ENCODE measurements around the gene NSF.
"Not testable (repeated sequence)": the region's sequence is repeated elsewhere in the genome, so short reads cannot be mapped to it uniquely, and the experiment has no call there.

NSF gene

DNA sequence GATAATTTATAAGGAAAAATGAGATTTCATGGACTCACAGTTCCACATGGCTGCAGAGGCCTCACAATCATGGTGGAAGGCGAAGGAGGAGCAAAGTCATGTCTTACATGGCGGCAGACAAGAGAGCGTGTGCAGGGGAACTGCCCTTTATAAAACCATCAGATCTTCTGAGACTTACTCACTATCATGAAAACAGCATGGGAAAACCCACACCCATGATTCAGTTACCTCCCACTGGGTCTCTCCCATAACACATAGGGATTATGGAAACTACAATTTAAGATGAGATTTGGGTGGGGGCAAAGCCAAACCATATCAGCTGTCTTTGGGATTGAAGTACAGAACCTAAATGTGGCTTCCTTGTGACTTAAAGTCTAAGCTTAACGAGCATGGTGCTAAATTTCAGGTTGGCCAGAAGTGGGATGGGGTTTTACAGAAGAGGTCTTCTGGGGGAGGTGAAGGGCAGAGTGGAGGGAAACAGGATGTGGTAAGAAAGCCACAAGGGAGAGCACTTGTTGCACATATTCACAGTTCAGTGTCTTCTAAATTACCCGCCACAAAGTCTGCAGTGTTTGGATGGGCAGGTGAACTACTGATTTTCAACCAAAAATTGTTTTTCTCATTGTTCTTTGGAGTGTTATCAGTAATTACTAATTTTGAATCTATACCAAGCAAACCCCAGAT lies 38.4 kb downstream of the NSF start:
- not testable (repeated sequence) for H3K4me3 ChIP-seq (ENCODE audit: low read length); DNase-seq (ENCODE audit: low read depth, low spot score); H3K27me3 ChIP-seq (ENCODE audit: control insufficient read depth, insufficient read depth, low read length); H3K4me1 ChIP-seq (ENCODE audit: control insufficient read depth, insufficient read depth, low read length); H3K27ac ChIP-seq (ENCODE audit: low read length); H3K36me3 ChIP-seq (ENCODE audit: control insufficient read depth, insufficient read depth, low read length); H3K9me3 ChIP-seq (ENCODE audit: control insufficient read depth, insufficient read depth, low read length)
- WGBS (ENCODE audit: insufficient coverage, insufficient read length): no CpG with 5 or more reads among the region's 5 CpGs

DNA sequence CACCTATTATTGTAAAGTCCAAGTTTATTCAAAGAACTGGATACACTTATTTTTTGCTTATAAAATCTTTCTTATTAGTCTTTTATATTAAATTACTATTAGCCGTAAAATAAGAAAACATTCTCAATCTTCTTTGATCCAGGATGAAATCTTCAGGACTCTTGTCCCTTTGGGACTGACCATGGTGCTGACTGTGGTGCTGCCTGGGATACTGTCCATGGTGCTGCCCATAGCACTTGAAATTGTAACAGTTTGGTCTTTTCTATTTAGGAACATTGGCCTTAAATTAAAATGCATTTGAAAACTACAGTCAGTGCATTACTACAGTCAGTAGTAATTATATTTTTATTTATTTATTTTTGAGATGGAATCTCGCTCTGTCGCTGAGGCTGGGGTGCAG lies 41.7 kb downstream of the NSF start:
- H3K27me3 ChIP-seq (ENCODE audit: control insufficient read depth, insufficient read depth, low read length); H3K27ac ChIP-seq (ENCODE audit: low read length); H3K4me3 ChIP-seq (ENCODE audit: low read length); DNase-seq (ENCODE audit: low read depth, low spot score); H3K4me1 ChIP-seq (ENCODE audit: control insufficient read depth, insufficient read depth, low read length); H3K9me3 ChIP-seq (ENCODE audit: control insufficient read depth, insufficient read depth, low read length); H3K36me3 ChIP-seq (ENCODE audit: control insufficient read depth, insufficient read depth, low read length): not testable (repeated sequence)
- no CpG with 5 or more reads among the region's 3 CpGs for WGBS (ENCODE audit: insufficient coverage, insufficient read length)

DNA sequence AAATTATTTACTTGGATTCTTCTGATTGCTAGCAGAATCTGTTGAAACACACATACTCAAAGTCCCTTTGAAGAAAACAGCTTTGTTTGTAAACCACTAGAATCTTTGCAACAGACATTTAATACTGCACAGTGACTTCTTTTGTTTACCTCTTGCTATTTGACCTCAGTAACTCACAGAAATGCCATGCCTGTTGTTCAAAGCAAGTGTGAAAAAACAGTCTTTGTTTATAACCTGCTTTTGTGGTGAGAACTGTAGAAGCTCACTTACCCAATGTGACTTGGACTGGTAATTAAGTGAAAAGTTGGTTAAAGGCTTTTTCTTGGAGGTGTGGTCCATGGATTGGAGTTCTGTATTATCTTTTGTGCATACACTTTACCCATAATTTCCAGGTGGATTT lies 44.4 kb downstream of the NSF start:
- not testable (repeated sequence) for H3K36me3 ChIP-seq (ENCODE audit: control insufficient read depth, insufficient read depth, low read length); H3K27ac ChIP-seq (ENCODE audit: low read length); H3K4me1 ChIP-seq (ENCODE audit: control insufficient read depth, insufficient read depth, low read length); H3K9me3 ChIP-seq (ENCODE audit: control insufficient read depth, insufficient read depth, low read length); H3K27me3 ChIP-seq (ENCODE audit: control insufficient read depth, insufficient read depth, low read length); DNase-seq (ENCODE audit: low read depth, low spot score); H3K4me3 ChIP-seq (ENCODE audit: low read length)

DNA sequence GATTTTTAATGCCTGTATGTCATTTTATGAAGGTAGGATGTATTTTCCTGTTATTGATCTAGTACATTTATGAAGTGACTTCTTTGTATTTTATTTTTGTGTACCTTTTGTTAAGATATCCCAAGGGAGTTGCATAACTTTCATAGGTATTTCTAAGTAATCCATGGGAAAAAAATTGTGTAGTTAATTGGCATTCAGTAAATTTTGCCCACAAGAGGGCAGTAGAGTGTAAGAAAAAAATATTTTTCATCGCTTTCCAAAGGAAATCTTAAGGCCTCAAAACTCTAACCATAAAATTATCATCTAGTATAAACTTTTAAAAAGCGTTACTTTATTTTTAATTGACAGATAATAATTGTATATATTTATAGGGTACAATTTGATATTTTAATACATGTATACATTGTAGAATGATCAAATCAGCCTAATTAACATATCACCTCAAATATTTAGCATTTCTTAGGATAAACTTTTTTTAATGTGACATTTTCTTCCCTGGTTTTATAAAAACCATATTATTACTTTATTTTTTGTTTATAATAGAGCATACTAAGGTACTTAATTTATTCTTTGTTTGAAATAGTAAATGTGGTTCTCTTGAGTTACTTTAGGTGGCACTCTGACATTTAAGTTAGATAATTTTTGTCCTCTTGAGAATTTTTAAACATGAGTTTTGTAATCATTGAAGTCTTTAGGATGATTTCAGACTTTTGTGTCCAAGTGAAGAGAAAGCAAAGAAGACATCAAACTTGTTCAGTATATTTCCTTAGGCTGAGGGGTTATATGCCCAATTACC lies 51.6 kb downstream of the NSF start:
- not testable (repeated sequence) for H3K4me3 ChIP-seq (ENCODE audit: low read length); H3K27me3 ChIP-seq (ENCODE audit: control insufficient read depth, insufficient read depth, low read length); H3K9me3 ChIP-seq (ENCODE audit: control insufficient read depth, insufficient read depth, low read length); H3K27ac ChIP-seq (ENCODE audit: low read length); DNase-seq (ENCODE audit: low read depth, low spot score); H3K4me1 ChIP-seq (ENCODE audit: control insufficient read depth, insufficient read depth, low read length); H3K36me3 ChIP-seq (ENCODE audit: control insufficient read depth, insufficient read depth, low read length)
- no CpG with 5 or more reads among the region's 2 CpGs for WGBS (ENCODE audit: insufficient coverage, insufficient read length)

DNA sequence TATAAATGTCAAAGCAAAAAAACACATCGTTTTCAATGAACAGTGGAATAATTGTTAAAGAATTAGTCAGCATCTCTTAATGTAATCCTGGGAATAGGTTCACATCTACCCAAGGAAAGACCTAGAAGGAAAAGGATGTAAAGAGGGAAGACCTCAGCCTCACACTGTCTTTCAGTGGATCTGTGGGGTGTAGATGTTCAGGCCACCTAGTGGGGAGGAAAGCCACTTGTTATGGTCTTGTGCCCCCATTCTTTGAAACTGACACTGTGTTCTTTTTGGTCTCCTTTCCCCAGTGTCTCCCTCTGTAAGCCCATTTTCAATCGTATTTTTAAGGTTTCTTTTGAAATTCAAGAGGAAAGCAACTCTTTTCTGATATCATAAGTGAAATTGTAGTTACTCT lies 56.8 kb downstream of the NSF start:
- no CpG with 5 or more reads among the region's 2 CpGs for WGBS (ENCODE audit: insufficient coverage, insufficient read length)

DNA sequence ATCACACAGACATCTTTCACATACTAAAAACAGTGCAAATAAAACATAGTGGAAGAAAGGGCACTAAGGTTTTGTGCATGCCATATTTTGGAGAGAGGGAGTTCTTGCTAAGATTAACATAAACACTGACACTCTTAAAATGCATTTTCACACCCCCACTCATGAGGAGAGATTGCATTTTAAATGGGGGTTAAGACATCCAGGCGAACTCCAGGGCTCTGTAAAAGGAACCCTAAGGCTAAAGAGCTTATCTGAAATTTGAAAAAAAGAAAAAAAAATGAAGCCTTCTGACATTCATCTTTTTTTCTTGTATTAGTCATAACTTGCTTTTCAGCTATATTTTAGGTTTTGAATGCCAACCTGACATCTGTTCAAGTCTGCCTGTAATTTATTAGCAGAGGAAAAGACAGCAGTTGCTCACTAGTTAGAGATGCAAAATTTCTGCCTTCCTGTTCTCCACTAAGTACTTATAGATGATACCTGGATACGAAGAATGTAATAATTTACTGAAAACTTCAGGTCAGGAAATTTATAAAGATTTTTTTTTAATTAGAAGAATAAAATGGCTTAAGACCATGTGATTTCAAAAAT lies 57.3 kb downstream of the NSF start:
- H3K9me3 ChIP-seq (ENCODE audit: control insufficient read depth, insufficient read depth, low read length); H3K4me3 ChIP-seq (ENCODE audit: low read length); H3K27ac ChIP-seq (ENCODE audit: low read length); H3K4me1 ChIP-seq (ENCODE audit: control insufficient read depth, insufficient read depth, low read length); H3K27me3 ChIP-seq (ENCODE audit: control insufficient read depth, insufficient read depth, low read length); H3K36me3 ChIP-seq (ENCODE audit: control insufficient read depth, insufficient read depth, low read length); DNase-seq (ENCODE audit: low read depth, low spot score): not testable (repeated sequence)
- WGBS (ENCODE audit: insufficient coverage, insufficient read length): no CpG with 5 or more reads among the region's 2 CpGs

More for the DNA sequence above, 56.8 kb downstream of the NSF start:
- not testable (repeated sequence) for H3K27me3 ChIP-seq (ENCODE audit: control insufficient read depth, insufficient read depth, low read length); H3K9me3 ChIP-seq (ENCODE audit: control insufficient read depth, insufficient read depth, low read length); H3K4me1 ChIP-seq (ENCODE audit: control insufficient read depth, insufficient read depth, low read length); H3K36me3 ChIP-seq (ENCODE audit: control insufficient read depth, insufficient read depth, low read length); H3K4me3 ChIP-seq (ENCODE audit: low read length); H3K27ac ChIP-seq (ENCODE audit: low read length); DNase-seq (ENCODE audit: low read depth, low spot score)

DNA sequence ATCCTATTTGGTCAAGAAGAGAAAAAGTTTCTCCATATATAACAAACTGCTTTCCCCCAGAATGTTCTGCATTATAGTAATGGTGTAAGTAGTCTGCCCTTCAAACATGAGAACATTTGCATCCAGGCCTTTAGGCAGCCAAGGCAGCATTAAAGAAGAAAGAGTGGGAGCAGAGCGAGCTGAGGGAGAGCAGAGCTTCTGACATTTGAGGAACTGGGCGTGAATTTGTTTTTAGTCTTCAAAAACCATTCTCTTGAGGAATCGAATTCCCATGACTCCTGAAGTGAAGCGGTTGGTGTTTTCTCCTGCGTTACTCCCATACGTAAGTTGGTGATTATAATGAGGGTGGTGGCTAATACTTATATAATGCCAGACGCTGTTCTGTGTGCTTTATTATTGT lies 58.8 kb downstream of the NSF start:
- DNase-seq (ENCODE audit: low read depth, low spot score); H3K9me3 ChIP-seq (ENCODE audit: control insufficient read depth, insufficient read depth, low read length); H3K27me3 ChIP-seq (ENCODE audit: control insufficient read depth, insufficient read depth, low read length); H3K27ac ChIP-seq (ENCODE audit: low read length); H3K4me3 ChIP-seq (ENCODE audit: low read length); H3K36me3 ChIP-seq (ENCODE audit: control insufficient read depth, insufficient read depth, low read length); H3K4me1 ChIP-seq (ENCODE audit: control insufficient read depth, insufficient read depth, low read length): not testable (repeated sequence)
- WGBS (ENCODE audit: insufficient coverage, insufficient read length): no CpG with 5 or more reads among the region's 7 CpGs

DNA sequence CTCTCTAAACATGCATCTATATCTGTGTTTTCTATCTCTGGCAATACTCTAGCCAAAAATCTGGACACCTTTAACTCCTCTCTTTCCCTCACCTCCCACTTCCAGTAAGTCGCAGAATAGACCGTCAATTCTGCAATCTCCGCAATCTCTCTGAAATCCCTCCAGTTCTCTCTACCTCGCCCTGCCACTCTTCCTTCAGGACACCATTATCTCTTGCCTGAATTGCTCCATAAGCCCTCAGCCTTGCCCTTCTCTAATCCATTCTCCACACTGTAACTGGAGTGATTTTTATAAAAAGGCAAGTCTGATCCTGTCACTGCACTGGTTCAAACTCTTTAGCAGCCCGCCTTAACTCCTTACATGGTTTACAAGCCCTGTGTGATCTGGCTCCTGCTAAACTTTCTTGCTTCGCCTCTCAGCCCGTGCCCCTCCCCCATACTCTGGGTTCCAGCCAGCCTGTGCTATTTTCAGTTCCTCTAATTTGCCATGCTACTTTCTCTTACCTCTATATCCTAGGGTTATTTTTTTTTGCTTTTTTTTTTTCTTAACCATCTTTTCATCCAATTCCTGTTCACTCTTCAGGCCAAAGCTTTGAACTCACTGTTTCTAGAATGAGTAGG lies 61.7 kb downstream of the NSF start:
- not testable (repeated sequence) for H3K4me1 ChIP-seq (ENCODE audit: control insufficient read depth, insufficient read depth, low read length); H3K36me3 ChIP-seq (ENCODE audit: control insufficient read depth, insufficient read depth, low read length); H3K4me3 ChIP-seq (ENCODE audit: low read length); H3K27me3 ChIP-seq (ENCODE audit: control insufficient read depth, insufficient read depth, low read length); H3K27ac ChIP-seq (ENCODE audit: low read length); H3K9me3 ChIP-seq (ENCODE audit: control insufficient read depth, insufficient read depth, low read length); DNase-seq (ENCODE audit: low read depth, low spot score)
- WGBS (ENCODE audit: insufficient coverage, insufficient read length): no CpG with 5 or more reads among the region's 7 CpGs

DNA sequence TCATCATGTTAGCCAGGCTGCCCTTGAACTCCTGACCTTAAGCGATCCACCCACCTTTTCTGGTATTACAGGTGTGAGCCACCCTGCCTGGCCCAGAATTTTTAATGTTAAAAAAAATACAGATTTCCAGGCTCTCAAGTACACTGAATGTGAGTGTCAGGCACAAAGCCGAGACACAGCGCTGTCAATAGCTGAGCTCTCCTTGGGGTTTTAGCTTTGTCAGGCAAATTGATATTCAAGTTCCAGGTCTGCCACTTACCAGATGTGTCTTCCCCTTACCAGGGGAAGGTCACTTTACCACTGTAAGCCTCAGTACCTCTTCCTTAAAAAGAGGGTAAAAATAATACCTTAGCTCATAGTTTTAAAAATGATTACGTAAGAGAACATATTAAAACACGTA lies 67.8 kb downstream of the NSF start:
- no CpG with 5 or more reads among the region's 5 CpGs for WGBS (ENCODE audit: insufficient coverage, insufficient read length)
- not testable (repeated sequence) for H3K27me3 ChIP-seq (ENCODE audit: control insufficient read depth, insufficient read depth, low read length); H3K27ac ChIP-seq (ENCODE audit: low read length); H3K9me3 ChIP-seq (ENCODE audit: control insufficient read depth, insufficient read depth, low read length); H3K4me1 ChIP-seq (ENCODE audit: control insufficient read depth, insufficient read depth, low read length); H3K36me3 ChIP-seq (ENCODE audit: control insufficient read depth, insufficient read depth, low read length); DNase-seq (ENCODE audit: low read depth, low spot score); H3K4me3 ChIP-seq (ENCODE audit: low read length)

DNA sequence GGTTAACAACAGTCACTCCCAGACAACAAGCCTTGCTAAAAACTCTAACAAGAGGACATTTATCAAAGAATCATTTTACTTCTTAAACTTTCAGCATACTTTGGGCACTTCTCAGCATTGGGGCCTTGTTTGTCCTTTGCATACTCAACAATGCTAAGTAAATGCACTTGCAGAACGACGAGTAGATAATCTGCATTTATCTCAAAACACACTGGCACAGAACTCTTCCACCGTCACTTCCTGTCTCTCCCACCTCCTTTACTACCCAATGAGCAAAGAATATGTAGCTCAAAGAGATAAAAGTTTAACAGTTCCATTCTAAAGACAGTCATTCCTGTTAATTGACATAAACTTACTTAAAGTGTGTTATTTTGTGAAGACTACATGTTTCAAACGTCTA lies 69.2 kb downstream of the NSF start:
- WGBS (ENCODE audit: insufficient coverage, insufficient read length): no CpG with 5 or more reads among the region's 4 CpGs

More for the DNA sequence above, 69.2 kb downstream of the NSF start:
- H3K36me3 ChIP-seq (ENCODE audit: control insufficient read depth, insufficient read depth, low read length); H3K4me3 ChIP-seq (ENCODE audit: low read length); H3K27me3 ChIP-seq (ENCODE audit: control insufficient read depth, insufficient read depth, low read length); H3K4me1 ChIP-seq (ENCODE audit: control insufficient read depth, insufficient read depth, low read length); H3K9me3 ChIP-seq (ENCODE audit: control insufficient read depth, insufficient read depth, low read length); H3K27ac ChIP-seq (ENCODE audit: low read length); DNase-seq (ENCODE audit: low read depth, low spot score): not testable (repeated sequence)

Data from iPS DF 6.9 (cell line).